ENCODE data around the gene SYK. TPM values are rescaled to one million over a fixed set of nuclear protein-coding genes. Genes with fewer than 3 reads are reported as not detected.

Gene SYK
- total RNA-seq, 1 experiment from 2014 or later, result 9.0 TPM

DNA sequence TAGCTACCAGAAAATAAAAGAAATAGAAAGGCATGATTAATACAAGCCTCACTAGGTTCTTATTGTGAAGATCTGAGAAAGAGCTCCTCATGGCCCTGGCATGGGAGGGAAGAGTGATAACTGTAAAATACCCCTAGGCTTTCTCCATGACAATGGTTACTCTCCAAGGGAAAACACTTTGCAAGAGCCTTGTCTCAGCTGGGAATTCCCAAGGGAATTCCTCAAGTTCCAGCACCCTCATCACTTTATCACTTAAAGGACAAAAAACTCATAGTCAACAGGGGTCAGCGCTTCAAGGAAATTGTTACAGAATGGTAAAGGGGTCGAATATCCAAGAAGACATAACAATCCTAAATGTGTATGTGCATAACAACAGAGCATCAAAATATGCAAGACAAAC is 21.2 kb downstream of the SYK start:
- intact Hi-C loops (cut with micrococcal nuclease), result no loop called here
- Histone ChIP-seq H3K27me3 (ENCODE audit: insufficient read depth, low read length) (0 out of 2 replicates have a peak, but pooled peaks cover 6% of the 10 kb centered on the region), H3K79me2 (ENCODE audit: insufficient read depth, low read length) (no peaks in the 10 kb centered on the region), H3K9ac (ENCODE audit: low read length) (no peak overlapping the region), H4K20me1 (ENCODE audit: insufficient read depth) (no peaks in the 10 kb centered on the region; the same call in 1 of the 2 replicates), H3K4me3 (replicated peaks in 1 of 2; ENCODE audit: low read depth in 1 of 2, low read length in 2 of 2) (no peak overlapping the region), H3K4me2 (ENCODE audit: low read length) (no peak overlapping the region), H2AFZ (ENCODE audit: low read depth, low read length, poor library complexity, severe bottlenecking) (no peak overlapping the region), H3K9me3 (ENCODE audit: control insufficient read depth in 1 of 2, insufficient read depth in 1 of 2, low read depth in 1 of 2, low read length in 2 of 2) (no peaks in the 10 kb centered on the region; a peak in 1 of 4 replicates), H3K27ac (ENCODE audit: low read depth, low read length) (no peak overlapping the region), H3K36me3 (ENCODE audit: control insufficient read depth in 1 of 2, insufficient read depth in 2 of 2, low read length in 2 of 2) (no peaks in the 10 kb centered on the region), H3K4me1 (ENCODE audit: control insufficient read depth in 1 of 2, insufficient read depth in 2 of 2, low read length in 2 of 2) (no peaks in the 10 kb centered on the region), H3K9me2 (ENCODE audit: insufficient read depth) (no peaks in the 10 kb centered on the region)
- BruUV-seq (replicated peaks), result no TSS peak
- no peak for TF ChIP-seq TCF7L2 (IDR thresholded peaks at IDR 0.05; ENCODE audit: borderline replicate concordance, extremely low read depth, insufficient read depth, insufficient read length)
- no peak for TF ChIP-seq RAD21 (IDR thresholded peaks at IDR 0.05; ENCODE audit: low read depth)
- no peak for TF ChIP-seq SIN3A (IDR thresholded peaks at IDR 0.05; ENCODE audit: low read depth)
- TF ChIP-seq YY1 (IDR thresholded peaks at IDR 0.05; ENCODE audit: extremely low read depth, insufficient replicate concordance, low read depth, low read length), result no peak
- no peak for TF ChIP-seq ZFX (IDR thresholded peaks at IDR 0.05)
- no peak for TF ChIP-seq POLR2AphosphoS5 (IDR thresholded peaks at IDR 0.05; ENCODE audit: low read depth, low read length)
- no peak for TF ChIP-seq CTCF (IDR thresholded peaks at IDR 0.05 in 2 of 3, conservative IDR thresholded peaks at IDR 0.05 in 1 of 3; ENCODE audit: borderline replicate concordance in 1 of 3, insufficient read depth in 1 of 3, low read depth in 2 of 3, low read length in 2 of 3)
- ChIA-PET CTCF (no interaction called here), RAD21 (ENCODE audit: low non-redundant PET in 1 of 2, low total read pairs in 2 of 2, uncharacterized antibody in 2 of 2, unreplicated experiment in 2 of 2) (no interaction called here), POLR2A (no interaction called here)
- ATAC-seq (no peak), DNase-seq (ENCODE audit: low read depth, low spot score) (no peak)

DNA sequence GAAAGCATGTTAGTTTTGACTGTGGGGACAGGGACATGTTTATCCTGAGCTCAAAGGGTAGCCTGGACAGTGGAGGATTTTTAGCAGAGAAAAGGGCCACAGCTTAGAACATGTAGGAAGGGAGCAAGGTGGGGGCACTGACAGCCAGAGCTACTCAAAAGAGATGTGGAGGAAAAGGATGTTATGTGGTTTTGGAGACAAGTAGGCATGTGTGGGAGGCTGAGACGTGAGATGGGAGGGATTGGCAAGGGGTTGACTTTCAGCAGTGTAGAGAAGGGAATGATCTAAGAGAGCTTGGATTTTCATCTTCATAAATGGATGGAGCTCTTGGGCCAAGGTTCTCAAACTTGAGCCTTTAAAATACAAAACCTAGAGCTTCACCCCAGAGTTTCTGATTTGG is 24.0 kb downstream of the SYK start:
- Histone ChIP-seq H3K27me3 (ENCODE audit: insufficient read depth, low read length) (0 out of 2 replicates have a peak, but pooled peaks cover 6% of the 10 kb centered on the region), H3K4me2 (ENCODE audit: low read length) (no peak overlapping the region), H3K4me3 (replicated peaks in 1 of 2; ENCODE audit: low read depth in 1 of 2, low read length in 2 of 2) (no peak overlapping the region), H3K9me3 (ENCODE audit: control insufficient read depth in 1 of 2, insufficient read depth in 1 of 2, low read depth in 1 of 2, low read length in 2 of 2) (no peaks in the 10 kb centered on the region; a peak in 1 of 4 replicates), H2AFZ (ENCODE audit: low read depth, low read length, poor library complexity, severe bottlenecking) (no peak overlapping the region), H3K27ac (ENCODE audit: low read depth, low read length) (no peak overlapping the region), H3K36me3 (ENCODE audit: control insufficient read depth in 1 of 2, insufficient read depth in 2 of 2, low read length in 2 of 2) (no peaks in the 10 kb centered on the region), H3K79me2 (ENCODE audit: insufficient read depth, low read length) (no peaks in the 10 kb centered on the region), H3K4me1 (ENCODE audit: control insufficient read depth in 1 of 2, insufficient read depth in 2 of 2, low read length in 2 of 2) (no peaks in the 10 kb centered on the region), H3K9ac (ENCODE audit: low read length) (no peak overlapping the region), H4K20me1 (ENCODE audit: insufficient read depth) (no peaks in the 10 kb centered on the region; the same call in 1 of the 2 replicates), H3K9me2 (ENCODE audit: insufficient read depth) (no peaks in the 10 kb centered on the region)
- POLR2A ChIA-PET, result no interaction called here
- ATAC-seq (no peak), DNase-seq (ENCODE audit: low read depth, low spot score) (no peak)
- CTCF ChIA-PET, result no interaction called here
- RAD21 ChIA-PET (ENCODE audit: low non-redundant PET in 1 of 2, low total read pairs in 2 of 2, uncharacterized antibody in 2 of 2, unreplicated experiment in 2 of 2), result no interaction called here
- intact Hi-C loops (cut with micrococcal nuclease), result no loop called here
- BruUV-seq (replicated peaks), result no TSS peak
- no peak for TF ChIP-seq ZFX (IDR thresholded peaks at IDR 0.05)
- no peak for TF ChIP-seq SP1 (IDR thresholded peaks at IDR 0.05; ENCODE audit: low read depth)
- no peak for TF ChIP-seq SIN3A (IDR thresholded peaks at IDR 0.05; ENCODE audit: low read depth)
- TF ChIP-seq ELF1 (IDR thresholded peaks at IDR 0.05; ENCODE audit: borderline replicate concordance, low read depth), result no peak
- TF ChIP-seq EZH2 (IDR thresholded peaks at IDR 0.05), result no peak
- no peak for TF ChIP-seq CEBPB (IDR thresholded peaks at IDR 0.05; ENCODE audit: low read depth)
- TF ChIP-seq FOSL1 (IDR thresholded peaks at IDR 0.05; ENCODE audit: low read depth), result no peak
- no peak for TF ChIP-seq POLR2A (IDR thresholded peaks at IDR 0.05; ENCODE audit: borderline replicate concordance, extremely low read depth, insufficient read depth, insufficient read length)
- no peak for TF ChIP-seq ATF3 (IDR thresholded peaks at IDR 0.05)
- TF ChIP-seq CTCF (IDR thresholded peaks at IDR 0.05 in 2 of 3, conservative IDR thresholded peaks at IDR 0.05 in 1 of 3; ENCODE audit: borderline replicate concordance in 1 of 3, insufficient read depth in 1 of 3, low read depth in 2 of 3, low read length in 2 of 3), result no peak

Data from HCT116 (cell line).